Neutrophil (primary cell): ENCODE measurements around the gene OTOF.

Source experiments
- H3K27ac ChIP-seq: fragments of 200-600 bp; sonication (generic); 2 replicates; pipeline ENCODE4 v1.5.1; 2016; ENCODE audit warnings: mild to moderate bottlenecking, moderate library complexity
- H3K27me3 ChIP-seq: fragments of 200-600 bp; sonication (generic); 2 replicates; pipeline ENCODE4 v1.6.0; 2016; ENCODE audit warnings: mild to moderate bottlenecking
- H3K36me3 ChIP-seq: fragments of 200-600 bp; sonication (generic); 2 replicates; pipeline ENCODE4 v1.5.1; 2017
- H3K4me1 ChIP-seq, 2 experiments: fragments of 200-600 bp in 1 of 2; sonication (generic) in 1 of 2; 1 replicate in 1 of 2; 2 replicates in 1 of 2; pipeline versions ENCODE4 v1.5.1 to v1.6.1; 2013 to 2016; ENCODE audit warnings: low read depth in 1 of 2, low read length in 1 of 2, mild to moderate bottlenecking in 1 of 2, moderate library complexity in 1 of 2; ENCODE audit not compliant: control insufficient read depth in 1 of 2, insufficient read depth in 1 of 2
- H3K4me3 ChIP-seq, 2 experiments: fragments of 200-600 bp in 1 of 2; sonication (generic) in 1 of 2; 1 replicate in 1 of 2; 2 replicates in 1 of 2; pipeline ENCODE4 v1.5.1; 2013 to 2016; ENCODE audit warnings: low read depth in 1 of 2, low read length in 1 of 2, mild to moderate bottlenecking in 1 of 2, moderate library complexity in 1 of 2
- H3K9me3 ChIP-seq: fragments of 200-600 bp; sonication (generic); 2 replicates; pipeline ENCODE4 v1.5.1; 2016
- CTCF ChIP-seq: fragments of 200-600 bp; sonication (generic); IDR thresholded peaks from 2 replicates; pipeline ENCODE4 v1.5.1; 2016; ENCODE audit warnings: antibody characterized with exemption

Gene OTOF

GRCh38 chr2:26487192-26487591, 9.3 kb upstream of the OTOF start:
- Histone ChIP-seq H3K9me3 (no peaks in the 10 kb centered on the region), H3K27me3 (no peaks in the 10 kb centered on the region), H3K27ac (no peak overlapping the region), H3K36me3 (no peaks in the 10 kb centered on the region), H3K4me3 (no peak overlapping the region), H3K4me1 (no peaks in the 10 kb centered on the region)
- no peak for TF ChIP-seq CTCF

GRCh38 chr2:26486789-26487188, 8.9 kb upstream of the OTOF start:
- TF ChIP-seq CTCF = no peak
- Histone ChIP-seq H3K4me1 (no peaks in the 10 kb centered on the region), H3K27me3 (no peaks in the 10 kb centered on the region), H3K36me3 (no peaks in the 10 kb centered on the region), H3K4me3 (no peak overlapping the region), H3K27ac (no peak overlapping the region), H3K9me3 (no peaks in the 10 kb centered on the region)

- no peak for TF ChIP-seq CTCF
- Histone ChIP-seq H3K27me3 (no peaks in the 10 kb centered on the region), H3K36me3 (no peaks in the 10 kb centered on the region), H3K4me1 (no peaks in the 10 kb centered on the region), H3K4me3 (no peak overlapping the region), H3K27ac (no peak overlapping the region), H3K9me3 (no peaks in the 10 kb centered on the region)
Measured at GRCh38 chr2:26485725-26486418, 7.9 kb upstream of the OTOF start.

GRCh38 chr2:26485099-26485498, 7.2 kb upstream of the OTOF start:
- no peak for TF ChIP-seq CTCF
- Histone ChIP-seq H3K27ac (no peak overlapping the region), H3K4me3 (no peak overlapping the region), H3K27me3 (no peaks in the 10 kb centered on the region), H3K36me3 (no peaks in the 10 kb centered on the region), H3K4me1 (no peaks in the 10 kb centered on the region), H3K9me3 (no peaks in the 10 kb centered on the region)

GRCh38 chr2:26484579-26484978, 6.7 kb upstream of the OTOF start:
- H3K4me3 ChIP-seq = no peak overlapping the region
- no peaks in the 10 kb centered on the region for H3K4me1 ChIP-seq
- no peaks in the 10 kb centered on the region for H3K27me3 ChIP-seq
- no peaks in the 10 kb centered on the region for H3K9me3 ChIP-seq
- no peaks in the 10 kb centered on the region for H3K36me3 ChIP-seq
- TF ChIP-seq CTCF = no peak
- no peak overlapping the region for H3K27ac ChIP-seq
